IPS DF 4.7 (cell line): ENCODE results near the gene RNF123.

Experiments
- DNase-seq: peaks from one replicate; pipeline ENCODE4 v3.0.0-alpha.2; 2013; ENCODE audit warnings: low spot score; ENCODE audit errors: extremely low read depth

The RNF123 gene

GRCh38 chr3:49701388-49702077 lies 12.2 kb downstream of the RNF123 start:
- no peak for DNase-seq

DNA sequence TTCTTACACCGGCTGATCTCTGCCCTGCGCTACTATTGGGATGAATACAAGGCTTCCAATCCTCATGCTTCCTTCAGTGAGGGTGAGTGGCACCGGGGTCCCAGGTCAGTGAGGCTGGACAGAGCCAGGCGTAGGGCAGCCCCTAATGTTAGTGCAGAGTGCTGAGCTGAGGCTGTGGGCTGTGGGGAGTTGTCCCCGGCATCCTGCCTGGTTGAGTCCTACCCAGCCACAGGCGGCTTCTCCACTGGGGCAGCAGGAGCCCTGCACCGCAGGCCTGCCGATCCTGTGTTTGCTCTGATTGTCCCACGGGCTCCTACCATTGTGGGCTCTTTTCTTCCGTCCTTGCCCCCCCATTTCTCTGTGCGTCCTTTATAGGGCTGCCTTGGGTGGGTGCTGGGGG lies 13.3 kb downstream of the RNF123 start:
- no peak for DNase-seq

GRCh38 chr3:49703443-49703927 lies 14.1 kb downstream of the RNF123 start:
- no peak for DNase-seq

DNA sequence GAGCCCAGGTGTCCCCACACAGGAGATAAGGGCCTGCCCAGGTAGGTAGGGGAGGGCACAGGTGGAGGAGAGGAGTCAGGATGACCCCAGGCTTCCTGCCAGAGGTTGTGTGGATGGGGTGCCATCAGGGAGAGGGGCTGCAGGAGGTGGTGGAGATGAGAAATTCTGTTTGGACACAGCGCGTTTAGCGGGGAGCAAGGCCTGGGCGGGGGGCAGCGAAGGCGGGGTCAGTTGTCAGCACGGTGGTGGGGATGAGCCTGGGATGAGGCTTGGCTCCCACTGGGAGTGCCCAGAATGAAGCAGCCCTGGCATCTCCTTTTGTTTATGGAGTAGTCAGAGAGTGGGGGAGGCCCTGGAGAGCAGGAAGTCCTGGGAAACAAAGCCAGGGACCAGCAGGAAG lies 14.6 kb downstream of the RNF123 start:
- DNase-seq = no peak

DNA sequence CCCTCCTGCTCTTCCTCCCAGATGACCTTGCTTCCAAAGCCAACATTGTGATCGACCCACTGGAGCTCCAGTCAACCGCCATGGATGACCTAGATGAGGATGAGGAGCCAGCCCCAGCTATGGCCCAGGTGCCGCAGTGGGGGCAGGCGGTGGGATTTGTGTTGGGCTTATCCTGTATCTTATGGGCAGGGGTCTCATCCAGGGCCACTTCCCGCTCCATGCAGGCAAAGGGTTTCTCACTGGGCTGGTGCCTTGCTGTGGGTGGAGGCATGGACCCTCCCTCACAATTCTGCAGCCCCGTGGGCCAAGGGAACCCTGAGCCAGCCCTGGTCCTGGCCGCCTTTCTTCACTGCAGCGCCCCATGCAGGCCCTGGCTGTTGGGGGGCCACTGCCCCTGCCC lies 15.3 kb downstream of the RNF123 start:
- DNase-seq = no peak

DNA sequence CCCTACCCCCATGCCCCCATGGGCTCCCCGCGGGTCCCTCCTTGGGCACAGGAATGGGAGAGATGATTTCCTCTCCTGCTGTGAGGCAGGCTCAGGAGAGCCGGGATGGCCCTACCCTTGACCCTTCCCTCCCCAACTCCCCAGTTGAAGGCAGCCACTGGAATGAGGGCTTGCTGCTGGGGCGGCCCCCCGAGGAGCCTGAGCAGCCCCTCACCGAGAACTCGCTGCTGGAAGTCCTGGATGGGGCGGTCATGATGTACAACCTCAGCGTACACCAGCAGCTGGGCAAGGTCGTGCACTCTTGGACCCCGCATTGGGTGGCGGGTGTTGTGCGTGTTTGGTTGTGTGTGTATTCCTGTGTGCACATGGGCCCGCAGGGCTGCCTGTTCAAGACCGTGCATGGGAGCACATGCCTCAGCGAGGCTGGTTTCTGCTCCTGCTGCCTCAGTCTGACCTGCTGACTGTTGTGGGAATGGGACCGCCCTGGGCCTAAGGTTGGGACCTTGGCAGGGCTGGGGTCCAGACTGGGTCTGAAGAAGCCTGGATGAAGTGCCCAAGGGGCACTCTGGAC lies 16.1 kb downstream of the RNF123 start:
- DNase-seq = no peak

DNA sequence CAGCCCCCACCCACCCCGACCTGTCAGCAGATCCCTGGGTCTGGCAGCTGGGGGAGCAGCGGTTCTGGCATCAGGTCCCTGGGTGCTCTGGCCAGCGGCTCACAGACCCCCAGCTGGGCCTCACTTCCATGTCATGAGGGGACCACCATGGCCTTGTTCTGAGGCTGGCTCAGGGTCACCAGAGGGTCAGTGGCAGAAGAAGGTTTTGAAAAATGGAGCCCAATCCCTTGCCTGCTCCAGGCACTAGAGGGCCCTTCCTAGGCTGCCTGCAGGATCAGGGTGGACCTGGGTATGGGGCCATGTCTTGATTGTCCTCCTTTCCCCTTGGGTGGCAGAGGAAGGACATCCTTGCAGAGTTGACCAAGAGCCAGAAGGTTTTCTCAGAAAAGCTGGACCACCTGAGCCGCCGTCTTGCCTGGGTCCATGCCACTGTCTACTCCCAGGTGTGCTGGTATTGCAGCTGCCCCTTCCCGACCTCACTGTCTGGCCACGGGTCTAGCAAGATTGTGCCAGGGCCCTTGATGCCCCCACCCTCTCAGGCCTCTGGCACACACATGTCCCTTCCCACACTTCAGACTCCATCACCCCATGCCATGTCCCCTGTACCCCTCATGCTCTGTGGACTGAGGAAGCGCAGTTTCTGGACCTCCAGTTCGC lies 17.2 kb downstream of the RNF123 start:
- DNase-seq = no peak

DNA sequence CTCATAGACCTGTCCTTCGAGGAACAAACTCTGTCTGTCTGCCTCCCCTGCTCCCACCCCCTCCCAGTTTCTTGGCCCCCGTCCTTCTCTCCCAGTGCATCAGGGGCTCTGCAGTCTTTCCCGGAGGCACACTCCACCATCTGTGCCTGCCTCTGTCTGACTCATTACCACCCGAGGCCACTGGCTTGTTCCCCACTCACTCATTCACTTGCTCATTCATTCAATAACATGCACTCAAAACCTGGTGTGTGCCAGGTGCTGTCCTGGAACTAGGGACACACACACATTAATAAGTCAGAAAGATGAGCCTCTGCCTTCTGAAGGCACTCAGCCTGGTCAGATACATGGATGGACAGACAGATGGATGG lies 17.7 kb downstream of the RNF123 start:
- no peak for DNase-seq

DNA sequence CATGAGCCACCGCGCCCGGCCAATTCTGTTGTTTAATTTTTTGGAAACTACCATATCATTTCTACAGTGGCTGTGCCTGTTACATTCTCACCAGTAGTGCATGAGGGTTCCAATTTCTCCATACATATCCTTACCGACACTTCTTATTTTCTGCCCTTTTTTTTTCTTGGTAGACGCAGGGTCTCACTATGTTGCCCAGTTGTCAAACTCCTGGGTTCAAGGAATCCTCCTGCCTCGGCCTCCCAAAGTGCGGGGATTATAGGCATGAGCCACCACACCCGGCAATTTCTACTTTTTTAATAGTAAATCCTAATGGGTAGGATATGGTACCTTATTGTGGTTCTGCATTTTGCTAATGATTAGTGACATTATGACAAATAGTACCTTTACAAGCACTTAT lies 20.5 kb downstream of the RNF123 start:
- no peak for DNase-seq

DNA sequence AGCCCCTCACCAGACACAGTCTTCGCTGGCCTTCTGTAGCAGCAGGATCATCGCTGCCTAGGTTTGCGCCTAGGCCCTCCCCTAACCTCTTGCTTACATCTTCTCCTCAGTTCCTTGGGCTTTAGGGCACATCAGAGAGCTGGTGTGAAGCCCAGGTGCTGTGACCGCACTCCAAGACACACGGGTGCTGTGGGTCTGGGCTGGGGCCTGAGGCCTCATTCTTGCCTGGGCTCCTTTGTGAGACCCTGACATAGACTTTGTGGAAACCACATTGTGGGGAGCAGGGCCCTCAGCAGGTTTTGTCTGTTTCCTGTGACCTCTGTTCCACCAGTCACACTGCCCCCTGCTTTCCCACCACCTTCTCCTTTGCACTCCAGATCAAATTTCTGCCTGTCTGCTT lies 22.1 kb downstream of the RNF123 start:
- DNase-seq = no peak

DNA sequence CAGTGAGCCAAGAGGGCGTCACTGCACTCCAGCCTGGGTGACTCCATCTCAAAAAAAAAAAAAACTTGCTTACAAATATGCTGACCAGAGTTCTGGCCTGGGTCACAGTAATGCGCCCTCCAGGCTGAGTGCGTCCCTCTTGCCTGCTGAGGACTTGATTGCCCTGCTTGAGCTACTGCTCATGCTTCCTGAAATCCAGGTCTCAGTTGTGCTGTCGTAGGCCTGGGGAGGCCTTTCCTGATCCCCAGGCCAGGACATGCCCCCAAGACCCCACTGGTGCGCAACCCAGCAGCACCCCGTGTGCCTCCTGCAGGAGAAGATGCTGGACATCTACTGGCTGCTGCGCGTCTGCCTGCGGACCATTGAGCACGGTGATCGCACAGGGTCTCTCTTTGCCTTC lies 22.8 kb downstream of the RNF123 start:
- DNase-seq = no peak

DNA sequence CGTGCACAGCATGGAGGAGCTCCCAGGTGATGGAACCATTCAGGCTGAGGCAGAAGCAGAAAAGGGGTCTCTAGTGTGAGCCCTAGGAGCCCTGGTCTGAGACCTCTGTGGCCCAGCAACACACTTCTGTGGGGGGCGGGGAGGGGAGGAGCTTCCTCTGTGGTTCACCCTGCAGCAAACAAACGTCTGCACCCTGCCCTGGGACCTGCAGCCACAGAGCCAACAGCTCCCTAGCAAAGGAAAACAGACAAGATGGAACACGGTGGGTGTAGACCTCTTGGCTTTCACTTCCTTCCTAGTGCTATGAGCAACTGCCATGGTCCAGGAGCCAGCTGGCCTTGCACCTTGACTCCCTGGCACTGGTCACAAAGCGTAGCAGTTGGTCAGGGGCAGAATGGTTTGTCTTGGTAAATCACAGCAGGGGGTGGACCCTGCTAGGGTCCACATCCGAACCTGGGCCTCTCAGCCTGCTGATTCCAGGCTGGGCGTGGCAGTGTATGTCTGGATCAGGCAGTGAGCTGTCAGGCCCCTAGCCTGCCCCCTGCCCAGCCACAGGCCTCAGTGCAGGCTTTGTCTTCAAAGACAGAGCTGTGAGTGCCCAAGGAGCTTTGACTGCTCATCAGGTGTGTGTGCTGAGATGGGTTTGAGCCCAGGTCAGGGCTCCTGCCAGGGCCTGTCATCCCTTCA lies 23.4 kb downstream of the RNF123 start:
- DNase-seq = no peak

DNA sequence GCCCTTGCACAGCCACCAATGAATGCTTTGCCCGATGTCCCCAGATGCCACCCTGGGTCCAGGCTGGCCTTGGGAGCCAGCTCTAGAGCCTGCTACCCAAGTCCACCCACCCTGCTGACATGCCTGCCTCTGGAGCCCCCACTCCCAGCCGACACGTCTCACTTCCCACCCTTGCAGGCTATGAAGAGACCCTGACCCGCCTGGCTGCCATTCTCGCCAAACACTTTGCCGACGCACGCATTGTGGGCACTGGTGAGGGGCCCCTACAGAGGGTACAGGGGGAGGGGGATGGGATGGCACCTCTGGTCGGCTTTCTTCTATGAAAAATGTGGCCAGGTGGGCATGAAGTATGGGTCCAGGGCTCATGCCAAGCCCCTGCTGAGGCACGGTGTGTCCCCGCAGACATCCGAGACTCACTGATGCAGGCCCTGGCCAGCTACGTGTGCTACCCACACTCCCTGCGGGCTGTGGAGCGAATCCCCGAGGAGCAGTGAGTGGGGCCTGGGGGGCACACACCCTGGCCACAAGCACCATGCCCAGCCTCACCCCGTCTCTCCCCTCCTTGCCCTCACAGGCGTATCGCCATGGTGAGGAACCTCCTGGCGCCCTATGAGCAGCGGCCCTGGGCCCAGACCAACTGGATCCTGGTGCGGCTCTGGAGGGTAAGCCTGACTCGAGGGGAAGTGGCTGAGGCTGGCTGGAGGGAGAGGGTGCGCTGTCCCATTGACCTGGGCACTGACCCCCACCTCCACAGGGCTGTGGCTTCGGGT lies 24.2 kb downstream of the RNF123 start:
- no peak for DNase-seq

DNA sequence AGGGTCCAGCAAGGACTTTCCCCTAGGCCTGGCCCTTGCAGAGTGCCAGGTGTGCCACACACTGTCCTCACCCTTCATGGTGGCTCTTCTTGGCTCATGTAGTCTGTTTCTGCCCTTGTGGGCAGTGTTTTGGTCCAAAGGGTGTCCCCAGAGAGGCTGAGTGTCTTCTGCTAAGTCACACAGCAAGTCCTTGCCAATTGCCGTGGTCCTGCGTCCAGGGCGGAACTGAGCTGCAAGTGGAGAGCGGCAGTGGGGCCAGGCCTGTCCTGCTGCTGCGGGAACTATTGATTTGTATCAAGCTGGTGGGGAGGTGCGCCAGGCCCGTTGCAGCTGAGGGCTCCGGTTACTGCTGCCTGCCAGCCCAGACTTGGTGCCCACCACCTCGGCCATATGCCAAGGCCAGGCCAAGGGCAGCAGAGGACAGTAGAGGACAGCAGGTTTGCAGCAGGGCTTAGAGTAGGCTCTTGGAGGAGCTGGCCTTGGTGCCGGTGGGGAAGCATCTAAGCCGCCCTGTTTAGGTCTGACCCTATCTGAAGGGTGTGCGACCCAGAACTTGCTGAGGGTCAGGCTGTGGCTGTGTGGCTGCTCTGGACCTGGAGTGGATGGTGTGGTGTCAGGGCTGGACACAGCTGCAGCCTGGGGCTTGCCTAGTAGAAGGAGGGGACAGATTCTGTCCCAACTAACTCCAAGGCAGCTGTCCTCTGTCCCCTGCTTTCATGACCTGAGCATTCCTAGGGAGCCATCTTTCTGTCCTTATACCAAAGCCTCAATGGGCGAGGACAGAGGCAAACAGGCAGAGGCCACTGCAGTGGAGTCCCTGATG lies 25.6 kb downstream of the RNF123 start:
- no peak for DNase-seq

- no peak for DNase-seq
Measured at GRCh38 chr3:49715611-49716121, 26.3 kb downstream of the RNF123 start.

- DNase-seq = no peak
Measured at GRCh38 chr3:49716169-49716568, 26.8 kb downstream of the RNF123 start.

DNA sequence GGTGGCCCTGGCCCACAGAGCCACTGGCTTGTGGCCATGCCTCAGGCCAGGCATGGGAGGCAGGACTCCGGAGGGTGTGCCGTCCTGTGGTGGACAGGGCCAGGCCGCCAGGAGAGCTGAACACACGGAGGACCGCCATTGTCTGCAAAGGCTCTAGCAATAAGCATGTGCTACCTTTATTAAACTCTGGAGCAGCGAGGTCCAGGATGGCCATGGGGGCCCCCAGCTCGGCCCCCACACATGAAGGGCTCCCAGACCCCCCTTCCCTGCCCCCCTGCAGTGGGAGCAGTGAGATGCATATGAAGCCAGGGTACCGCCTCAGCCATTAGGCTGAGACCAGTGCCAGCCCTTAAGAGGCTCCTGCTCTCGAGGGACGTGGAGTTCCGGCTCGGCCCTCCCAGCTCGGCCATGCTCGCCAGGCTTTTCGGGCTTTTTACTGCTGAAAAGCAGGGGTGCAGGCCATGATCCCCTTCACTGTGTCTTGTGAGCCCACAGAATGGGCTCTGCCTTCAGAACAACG lies 27.4 kb downstream of the RNF123 start:
- DNase-seq = no peak

DNA sequence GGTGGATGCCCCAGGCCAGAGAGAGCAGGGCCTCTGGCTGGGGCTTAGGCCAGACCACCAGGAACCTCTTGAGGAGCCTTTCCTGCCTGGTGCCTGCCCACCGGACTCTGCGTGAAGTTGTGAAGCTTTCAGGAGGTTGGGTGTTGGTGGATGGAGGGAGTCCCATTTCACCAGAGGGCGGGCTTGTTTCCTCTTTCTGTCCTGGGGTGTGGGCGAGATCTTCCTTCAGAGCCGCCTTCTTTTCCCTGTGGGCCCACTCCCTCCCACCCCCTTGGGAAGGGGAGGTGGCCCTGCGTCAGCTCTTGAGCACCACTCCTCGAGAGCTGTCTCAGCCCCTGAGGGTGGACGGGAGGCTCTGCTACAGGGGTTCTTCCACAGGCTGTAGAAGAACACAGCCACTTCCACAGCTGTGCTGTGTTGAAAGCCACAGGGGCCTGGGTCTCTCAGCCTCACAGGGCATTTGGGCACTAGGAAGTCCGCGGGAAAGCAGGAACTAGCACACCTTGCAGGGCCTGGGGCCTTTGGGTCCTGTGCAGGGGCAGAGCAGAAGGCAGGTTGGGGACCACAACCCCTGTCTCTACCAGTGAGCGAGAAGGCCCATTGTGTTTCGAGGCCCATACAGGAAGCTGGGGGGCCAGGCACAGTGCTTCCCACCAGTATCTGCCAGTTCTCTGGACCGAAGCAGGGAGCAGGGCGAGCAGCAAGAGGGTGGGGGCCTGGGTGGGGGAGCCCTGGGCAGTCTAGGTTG lies 28.0 kb downstream of the RNF123 start:
- DNase-seq = no peak
